ENCODE data around the gene HLA-A.

- TF ChIP-seq POLR2A (IDR thresholded peaks at IDR 0.05), result no peak
- no peak for TF ChIP-seq CTCF (IDR thresholded peaks at IDR 0.05)
These were observed 7.6 kb downstream of the HLA-A start for GRCh38 chr6:29949934-29950333.

Data from sigmoid colon (tissue), 3 donors.